H1 (cell line): ENCODE measurements around the gene CGNL1. TPM values are rescaled to one million over a fixed set of nuclear protein-coding genes. Genes with fewer than 3 reads are reported as not detected.

Experiments
- CTCF ChIA-PET: fragments of 300-600 bp; sonication (Branson Sonifier 250); formaldehyde crosslinking; loops from one replicate; lab custom pipeline; 2021; ENCODE audit not compliant: partially characterized antibody; lab: Charles Lee
- POLR2A ChIA-PET: fragments of 300-600 bp; sonication (Branson Sonifier 250); formaldehyde crosslinking; loops from one replicate; lab custom pipeline; 2021; ENCODE audit warnings: inconsistent platforms; ENCODE audit not compliant: partially characterized antibody; lab: Charles Lee
- DNase-seq, 2 experiments: peaks; one replicate each; pipeline versions ENCODE4 v3.0.0 to v3.0.0-alpha.2; 2010 to 2022; ENCODE audit warnings: low spot score in 2 of 2, low read depth in 1 of 2, mixed read lengths in 1 of 2
- FAIRE-seq: peaks from 2 replicates; lab custom pipeline; 2011; peaks lifted over from hg19 to GRCh38; lab: Jason Lieb, UNC
- H2AFZ ChIP-seq: 2 replicates; pipeline ENCODE4 v1.8.1; 2012; ENCODE audit warnings: low read length, inconsistent platforms
- H2AK5ac ChIP-seq: 2 replicates; pipeline ENCODE4 v1.6.1; 2013; ENCODE audit warnings: low read depth, low read length
- H2BK120ac ChIP-seq: replicated peaks from 2 replicates; pipeline ENCODE3; 2013; ENCODE audit warnings: low read depth, low read length, inconsistent platforms
- H2BK12ac ChIP-seq: 2 replicates; pipeline ENCODE4 v1.6.1; 2013; ENCODE audit warnings: low read depth, low read length
- H2BK15ac ChIP-seq: 2 replicates; pipeline ENCODE4 v1.6.1; 2013; ENCODE audit warnings: low read length
- H2BK20ac ChIP-seq: 2 replicates; pipeline ENCODE4 v1.6.1; 2013; ENCODE audit warnings: low read length
- H2BK5ac ChIP-seq: 2 replicates; pipeline ENCODE4 v1.6.1; 2013; ENCODE audit warnings: low read depth, low read length
- H3K14ac ChIP-seq: 2 replicates; pipeline ENCODE4 v1.6.1; 2013; ENCODE audit warnings: inconsistent platforms; ENCODE audit not compliant: insufficient read length
- H3K18ac ChIP-seq: 2 replicates; pipeline ENCODE4 v1.6.1; 2013; ENCODE audit warnings: low read length; ENCODE audit errors: extremely low read depth
- H3K23ac ChIP-seq: 2 replicates; pipeline ENCODE4 v1.6.1; 2013; ENCODE audit warnings: inconsistent platforms; ENCODE audit not compliant: insufficient read length
- H3K23me2 ChIP-seq: 2 replicates; pipeline ENCODE4 v1.6.1; 2013; ENCODE audit warnings: low read depth, low read length
- H3K27ac ChIP-seq: 2 replicates; pipeline ENCODE4 v1.6.1; 2011; ENCODE audit warnings: low read depth, low read length, inconsistent platforms
- H3K27me3 ChIP-seq, 4 experiments: replicated peaks in 1 of 4; 1 replicate in 1 of 4; 2 replicates in 3 of 4; pipeline versions ENCODE4 v1.6.1 to v1.8.1; 2011 to 2013; ENCODE audit warnings: low read length in 3 of 4, mild to moderate bottlenecking in 3 of 4, inconsistent platforms in 2 of 4, mixed read lengths in 2 of 4, moderate library complexity in 1 of 4; ENCODE audit not compliant: control insufficient read depth in 3 of 4, insufficient read depth in 3 of 4; ENCODE audit errors: extremely low read depth in 1 of 4
- H3K36me3 ChIP-seq, 4 experiments: 2 replicates each; pipeline versions ENCODE4 v1.6.1 to v1.8.1; 2011 to 2013; ENCODE audit warnings: mild to moderate bottlenecking in 4 of 4, low read length in 3 of 4, moderate library complexity in 2 of 4, control low read depth in 1 of 4, inconsistent platforms in 1 of 4; ENCODE audit not compliant: insufficient read depth in 4 of 4, control insufficient read depth in 2 of 4
- H3K4ac ChIP-seq: replicated peaks from 2 replicates; pipeline ENCODE3; 2013; ENCODE audit warnings: low read length, low read depth, mixed read lengths, inconsistent platforms; ENCODE audit not compliant: insufficient read length
- H3K4me1 ChIP-seq, 4 experiments: replicated peaks in 1 of 4; 1 replicate in 1 of 4; 2 replicates in 3 of 4; pipeline versions ENCODE4 v1.6.1 to v1.8.1; 2011 to 2013; ENCODE audit warnings: low read length in 3 of 4, inconsistent platforms in 2 of 4, mixed read lengths in 1 of 4; ENCODE audit not compliant: insufficient read depth in 4 of 4, control insufficient read depth in 3 of 4
- H3K4me2 ChIP-seq, 2 experiments: 2 replicates each; pipeline versions ENCODE4 v1.6.1 to v1.8.1; 2011 to 2013; ENCODE audit warnings: low read depth in 2 of 2, low read length in 2 of 2, control low read depth in 1 of 2, inconsistent platforms in 1 of 2, mild to moderate bottlenecking in 1 of 2; ENCODE audit not compliant: insufficient read depth in 1 of 2
- H3K4me3 ChIP-seq, 4 experiments: fragments of 200-600, 300-600 bp in 1 of 4; sonication (generic), shearing (Covaris generic), sonication (Bioruptor Twin) in 1 of 4; 2 replicates each; pipeline versions ENCODE4 v1.5.1 to v1.8.1; 2011 to 2016; ENCODE audit warnings: low read length in 4 of 4, low read depth in 3 of 4, control low read depth in 2 of 4, inconsistent platforms in 2 of 4, mild to moderate bottlenecking in 2 of 4, mixed read lengths in 1 of 4, moderate library complexity in 1 of 4; ENCODE audit not compliant: insufficient read depth in 2 of 4; ENCODE audit errors: extremely low read depth in 1 of 4
- H3K56ac ChIP-seq: replicated peaks from 2 replicates; pipeline ENCODE3; 2013; ENCODE audit warnings: low read depth, mild to moderate bottlenecking, mixed read lengths, low read length, inconsistent platforms; ENCODE audit not compliant: insufficient read length
- H3K79me1 ChIP-seq: 2 replicates; pipeline ENCODE4 v1.6.1; 2013; ENCODE audit warnings: low read depth, low read length, control low read depth
- H3K79me2 ChIP-seq, 2 experiments: 2 replicates each; pipeline versions ENCODE4 v1.6.1 to v1.8.1; 2012 to 2013; ENCODE audit warnings: low read length in 2 of 2, mild to moderate bottlenecking in 2 of 2, inconsistent platforms in 1 of 2; ENCODE audit not compliant: insufficient read depth in 2 of 2, control insufficient read depth in 1 of 2
- H3K9ac ChIP-seq, 4 experiments: replicated peaks in 1 of 4; 1 replicate in 1 of 4; 2 replicates in 3 of 4; pipeline versions ENCODE4 v1.6.1 to v1.8.1; 2011 to 2013; ENCODE audit warnings: low read depth in 3 of 4, low read length in 3 of 4, control low read depth in 2 of 4, mild to moderate bottlenecking in 2 of 4, moderate library complexity in 2 of 4, inconsistent platforms in 1 of 4; ENCODE audit errors: extremely low read depth in 1 of 4
- H3K9me3 ChIP-seq, 2 experiments: 2 replicates each; pipeline versions ENCODE4 v1.6.1 to v1.8.1; 2012 to 2013; ENCODE audit warnings: mild to moderate bottlenecking in 2 of 2, moderate library complexity in 2 of 2, control low read depth in 1 of 2, inconsistent platforms in 1 of 2, low read depth in 1 of 2, low read length in 1 of 2, mixed read lengths in 1 of 2; ENCODE audit not compliant: insufficient read depth in 2 of 2
- H4K20me1 ChIP-seq, 2 experiments: replicated peaks in 1 of 2; 2 replicates each; pipeline versions ENCODE3 to v1.8.1; 2011 to 2013; ENCODE audit warnings: inconsistent platforms in 2 of 2, low read length in 2 of 2, mild to moderate bottlenecking in 1 of 2; ENCODE audit not compliant: insufficient read depth in 2 of 2, control insufficient read depth in 1 of 2
- H4K5ac ChIP-seq: 2 replicates; pipeline ENCODE4 v1.6.1; 2013; ENCODE audit warnings: low read length, low read depth, mixed read lengths, inconsistent platforms; ENCODE audit not compliant: insufficient read length
- H4K8ac ChIP-seq: 2 replicates; pipeline ENCODE4 v1.8.0; 2013; ENCODE audit warnings: mild to moderate bottlenecking, moderate library complexity, low read length, inconsistent platforms; ENCODE audit not compliant: insufficient read depth; ENCODE audit errors: extremely low read depth
- H4K91ac ChIP-seq: replicated peaks from 2 replicates; pipeline ENCODE3; 2013; ENCODE audit warnings: low read length, mixed read lengths, inconsistent platforms; ENCODE audit not compliant: insufficient read length
- BRCA1 ChIP-seq: IDR thresholded peaks from 2 replicates; pipeline ENCODE4 v1.6.1; 2012; ENCODE audit warnings: low read depth, low read length, improper control_type of control experiment
- GABPA ChIP-seq: IDR thresholded peaks from 2 replicates; pipeline ENCODE4 v1.6.1; 2011; ENCODE audit warnings: mild to moderate bottlenecking, low read length, moderate library complexity, borderline replicate concordance; ENCODE audit not compliant: insufficient read depth
- WGBS, 2 experiments: shearing (Covaris generic) in 1 of 2; methylation state at CpG; one replicate each; pipeline versions ENCODE4 v1.1.6 to v1.1.7; 2013 to 2015; ENCODE audit warnings: low lambda C conversion rate in 2 of 2, mixed read lengths in 2 of 2, inconsistent platforms in 1 of 2, low coverage in 1 of 2, missing lambda C conversion rate in 1 of 2; ENCODE audit not compliant: insufficient replicate concordance in 2 of 2, insufficient coverage in 1 of 2, insufficient read length in 1 of 2; ENCODE audit errors: extremely low coverage in 1 of 2, missing lambda C conversion rate in 1 of 2; 5-methylcytosine and 5-hydroxymethylcytosine counted together
- polyA plus RNA-seq, 7 experiments: library from polyadenylated mRNA; depleted of rRNA in 3 of 7; stranded (reverse) in 5 of 7; unstranded in 2 of 7; fragments of >200 nt in 5 of 7; fragments of 200-250 nt in 2 of 7; gene quantifications; 1 replicate in 5 of 7; 2 replicates in 1 of 7; 4 replicates in 1 of 7; pipeline versions ENCODE4 v1.2.1 to v1.2.3, GENCODE V29; 2011 to 2013; ENCODE audit warnings: missing spikeins in 2 of 7, mixed read lengths in 2 of 7
- total RNA-seq: library from RNA; stranded (reverse); fragmentation: NEBNext Ultra II Directional; extraction: Animal tissue kit (Norgen Biotek cat#: 25700); gene quantifications from 2 replicates; pipeline ENCODE4 v1.2.1, GENCODE V29; 2021
- TF ChIP-seq, protein P1 (sequence below), 3 experiments: IDR thresholded peaks; 1 replicate in 2 of 3; 2 replicates in 1 of 3; pipeline versions ENCODE4 v1.5.1 to v1.6.1; 2011; ENCODE audit warnings: low read length in 3 of 3, mild to moderate bottlenecking in 3 of 3, inconsistent platforms in 2 of 3, low read depth in 1 of 3, moderate library complexity in 1 of 3; ENCODE audit not compliant: insufficient read depth in 1 of 3; ENCODE audit errors: control extremely low read depth in 1 of 3
- TF ChIP-seq, protein P2 (sequence below): IDR thresholded peaks from 2 replicates; pipeline ENCODE4 v1.6.1; 2011; ENCODE audit warnings: low read depth, mild to moderate bottlenecking, low read length; ENCODE audit not compliant: insufficient read depth

CGNL1 gene
- total and polyA plus RNA-seq, 2 of the 8 experiments (the other 6 are each of a cell fraction or from before 2014, with no cell fraction given), result 21.8 to 75.6 TPM

DNA sequence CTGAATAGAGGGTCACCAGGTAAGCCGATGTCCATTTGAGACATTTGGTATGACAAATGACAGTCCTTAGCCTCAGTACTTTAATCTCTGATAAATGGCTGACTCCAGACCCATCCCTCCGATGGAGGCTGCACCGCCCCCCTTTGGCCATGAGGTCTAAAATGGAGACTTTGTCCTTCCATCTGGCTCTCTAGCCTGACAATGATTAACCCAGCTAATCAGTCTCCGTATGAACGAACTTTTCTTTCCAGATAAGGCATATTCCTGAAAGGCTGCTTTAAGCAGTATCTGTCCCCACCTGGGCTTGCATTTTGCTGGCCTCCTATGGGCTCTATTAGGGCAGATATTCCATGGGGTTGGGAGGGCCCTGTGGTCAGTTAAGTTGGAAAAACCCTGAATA lies 204.6 kb downstream of the CGNL1 start:
- Histone ChIP-seq H4K20me1 (no peaks in the 10 kb centered on the region), H3K23me2 (no peaks in the 10 kb centered on the region; the same call in 1 of the 2 replicates), H3K27me3 (no peaks in the 10 kb centered on the region), H3K4me1 (no peaks in the 10 kb centered on the region), H2BK12ac (no peak overlapping the region), H4K5ac (no peak overlapping the region), H3K4me3 (no peak overlapping the region), H2BK20ac (no peak overlapping the region), H4K8ac (no peak overlapping the region), H3K4me2 (no peak overlapping the region), H3K14ac (no peak overlapping the region), H3K36me3 (no peaks in the 10 kb centered on the region), H2BK5ac (no peak overlapping the region), H3K79me1 (no peaks in the 10 kb centered on the region), H2BK120ac (no peak overlapping the region), H2AK5ac (no peak overlapping the region), H2AFZ (no peak overlapping the region), H3K9ac (no peak overlapping the region), H3K56ac (no peak overlapping the region), H2BK15ac (no peak overlapping the region), H3K4ac (no peak overlapping the region), H3K9me3 (no peaks in the 10 kb centered on the region), H3K23ac (no peak overlapping the region), H4K91ac (no peak overlapping the region), H3K79me2 (no peaks in the 10 kb centered on the region), H3K18ac (no peak overlapping the region), H3K27ac (no peak overlapping the region)
- ChIA-PET CTCF (interaction anchor here (0.6 to 3.4 kb wide), 8 partner anchors 9 to 77 kb away, joined by 3 to 20 read pairs (median 4); partner anchors contain the start of gene MYZAP), POLR2A (no interaction called here)
- WGBS, 2 experiments, result 99% methylated on average over 5 of the region's 5 CpGs; no CpG with 5 or more reads in 1 of the 2 experiments
- no peak for DNase-seq
- no peak for FAIRE-seq
- TF ChIP-seq BRCA1 (no peak), GABPA (no peak)
- TF ChIP-seq, protein P1, sequence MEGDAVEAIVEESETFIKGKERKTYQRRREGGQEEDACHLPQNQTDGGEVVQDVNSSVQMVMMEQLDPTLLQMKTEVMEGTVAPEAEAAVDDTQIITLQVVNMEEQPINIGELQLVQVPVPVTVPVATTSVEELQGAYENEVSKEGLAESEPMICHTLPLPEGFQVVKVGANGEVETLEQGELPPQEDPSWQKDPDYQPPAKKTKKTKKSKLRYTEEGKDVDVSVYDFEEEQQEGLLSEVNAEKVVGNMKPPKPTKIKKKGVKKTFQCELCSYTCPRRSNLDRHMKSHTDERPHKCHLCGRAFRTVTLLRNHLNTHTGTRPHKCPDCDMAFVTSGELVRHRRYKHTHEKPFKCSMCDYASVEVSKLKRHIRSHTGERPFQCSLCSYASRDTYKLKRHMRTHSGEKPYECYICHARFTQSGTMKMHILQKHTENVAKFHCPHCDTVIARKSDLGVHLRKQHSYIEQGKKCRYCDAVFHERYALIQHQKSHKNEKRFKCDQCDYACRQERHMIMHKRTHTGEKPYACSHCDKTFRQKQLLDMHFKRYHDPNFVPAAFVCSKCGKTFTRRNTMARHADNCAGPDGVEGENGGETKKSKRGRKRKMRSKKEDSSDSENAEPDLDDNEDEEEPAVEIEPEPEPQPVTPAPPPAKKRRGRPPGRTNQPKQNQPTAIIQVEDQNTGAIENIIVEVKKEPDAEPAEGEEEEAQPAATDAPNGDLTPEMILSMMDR (IDR thresholded peaks at IDR 0.05; ENCODE audit: control extremely low read depth in 1 of 3, insufficient read depth in 1 of 3, low read depth in 1 of 3, low read length in 3 of 3), result peak in 2 of 3 experiments; percentile 1 to 25; a peak in 1 of 4 replicates
- TF ChIP-seq, protein P2, sequence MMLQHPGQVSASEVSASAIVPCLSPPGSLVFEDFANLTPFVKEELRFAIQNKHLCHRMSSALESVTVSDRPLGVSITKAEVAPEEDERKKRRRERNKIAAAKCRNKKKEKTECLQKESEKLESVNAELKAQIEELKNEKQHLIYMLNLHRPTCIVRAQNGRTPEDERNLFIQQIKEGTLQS, result no peak
